ENCODE results near the gene HS3ST4. TPM values are rescaled to one million over a fixed set of nuclear protein-coding genes. Genes with fewer than 3 reads are reported as not detected.

The HS3ST4 gene
- total RNA-seq, 4 donors from 2014 or later, result 0.15 to 4.6 (median 0.37) TPM

DNA sequence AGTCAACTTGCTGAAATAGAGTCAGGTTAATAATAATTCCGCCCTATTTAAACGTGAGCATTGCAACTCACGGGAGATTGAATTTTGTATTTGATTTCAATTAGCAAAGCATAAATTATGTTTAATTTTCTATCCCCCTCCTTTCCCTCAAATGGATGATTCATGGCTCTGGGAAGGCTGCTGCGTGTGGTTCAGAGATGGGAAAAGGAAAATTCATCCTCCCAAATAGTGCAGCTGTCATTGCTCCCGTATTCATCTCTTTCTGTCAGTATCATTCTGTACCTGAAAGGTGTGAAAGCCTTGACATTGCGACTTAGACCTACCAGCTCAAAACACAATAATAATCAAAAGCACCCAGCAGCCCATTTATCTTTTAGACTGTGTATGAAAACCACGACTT lies 447.3 kb downstream of the HS3ST4 start:
- Histone ChIP-seq H3K4me3 (no peak overlapping the region), H3K4me1 (no peaks in the 10 kb centered on the region), H3K27ac (no peak overlapping the region), H3K36me3 (no peaks in the 10 kb centered on the region), H3K27me3 (no peaks in the 10 kb centered on the region), H3K9me3 (no peaks in the 10 kb centered on the region)
- TF ChIP-seq, protein P1, sequence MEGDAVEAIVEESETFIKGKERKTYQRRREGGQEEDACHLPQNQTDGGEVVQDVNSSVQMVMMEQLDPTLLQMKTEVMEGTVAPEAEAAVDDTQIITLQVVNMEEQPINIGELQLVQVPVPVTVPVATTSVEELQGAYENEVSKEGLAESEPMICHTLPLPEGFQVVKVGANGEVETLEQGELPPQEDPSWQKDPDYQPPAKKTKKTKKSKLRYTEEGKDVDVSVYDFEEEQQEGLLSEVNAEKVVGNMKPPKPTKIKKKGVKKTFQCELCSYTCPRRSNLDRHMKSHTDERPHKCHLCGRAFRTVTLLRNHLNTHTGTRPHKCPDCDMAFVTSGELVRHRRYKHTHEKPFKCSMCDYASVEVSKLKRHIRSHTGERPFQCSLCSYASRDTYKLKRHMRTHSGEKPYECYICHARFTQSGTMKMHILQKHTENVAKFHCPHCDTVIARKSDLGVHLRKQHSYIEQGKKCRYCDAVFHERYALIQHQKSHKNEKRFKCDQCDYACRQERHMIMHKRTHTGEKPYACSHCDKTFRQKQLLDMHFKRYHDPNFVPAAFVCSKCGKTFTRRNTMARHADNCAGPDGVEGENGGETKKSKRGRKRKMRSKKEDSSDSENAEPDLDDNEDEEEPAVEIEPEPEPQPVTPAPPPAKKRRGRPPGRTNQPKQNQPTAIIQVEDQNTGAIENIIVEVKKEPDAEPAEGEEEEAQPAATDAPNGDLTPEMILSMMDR (IDR thresholded peaks at IDR 0.05), result no peak
- no peak for TF ChIP-seq POLR2A (IDR thresholded peaks at IDR 0.05)
- DNase-seq, result no peak
- intact Hi-C loops (cut with DNase I), result no loop called here
- WGBS, 2 donors, result 64 to 70% methylated on average over 7 of the region's 7 CpGs

- DNase-seq, result no peak
- no peaks in the 10 kb centered on the region for H3K4me1 ChIP-seq
- no peak overlapping the region for H3K27ac ChIP-seq
- H3K9me3 ChIP-seq, result no peaks in the 10 kb centered on the region
- intact Hi-C loops (cut with DNase I), result no loop called here
- H3K4me3 ChIP-seq, result no peak overlapping the region
- H3K27me3 ChIP-seq, result no peaks in the 10 kb centered on the region
- 74 to 85% methylated on average over 1 of the region's 1 CpG for WGBS, 2 donors
- no peak for TF ChIP-seq POLR2A (IDR thresholded peaks at IDR 0.05)
- TF ChIP-seq, protein P1 (IDR thresholded peaks at IDR 0.05), result no peak
- no peaks in the 10 kb centered on the region for H3K36me3 ChIP-seq
These were observed 448.1 kb downstream of the HS3ST4 start for GRCh38 chr16:26139884-26140283.

- Histone ChIP-seq H3K36me3 (no peaks in the 10 kb centered on the region), H3K9me3 (peaks cover 0 to 4% (median 0%) of the 10 kb centered on the region in 3 donors), H3K27ac (no peak overlapping the region), H3K4me3 (no peak overlapping the region), H3K27me3 (no peaks in the 10 kb centered on the region), H3K4me1 (no peaks in the 10 kb centered on the region)
- WGBS, 2 donors, result 71 to 73% methylated on average over 5 of the region's 5 CpGs
- intact Hi-C loops (cut with DNase I), result no loop called here
- TF ChIP-seq POLR2A (IDR thresholded peaks at IDR 0.05), result no peak
- TF ChIP-seq, protein P1 (IDR thresholded peaks at IDR 0.05), result no peak
- DNase-seq, result no peak
These were observed 457.8 kb downstream of the HS3ST4 start for GRCh38 chr16:26149364-26150190.

DNA sequence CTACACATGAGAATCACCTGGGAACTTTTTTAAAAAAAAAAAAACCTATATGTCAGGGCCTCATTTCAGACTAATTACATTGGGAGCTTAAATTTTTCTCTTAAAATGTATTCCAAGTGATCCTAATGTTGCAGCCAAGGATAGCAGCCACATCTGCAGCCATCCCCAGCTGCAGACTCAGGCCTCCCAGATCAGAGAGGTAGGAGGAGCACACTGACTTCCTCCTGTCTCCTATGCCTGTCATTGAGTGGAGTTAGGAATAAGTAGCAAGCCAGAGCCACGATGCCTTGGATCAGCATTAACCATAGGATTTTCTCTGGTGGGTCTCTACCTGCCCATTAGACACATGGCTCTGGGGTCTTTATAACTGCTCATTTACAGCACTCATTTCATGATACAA lies 463.5 kb downstream of the HS3ST4 start:
- Histone ChIP-seq H3K4me3 (no peak overlapping the region), H3K4me1 (no peaks in the 10 kb centered on the region), H3K9me3 (no peaks in the 10 kb centered on the region), H3K36me3 (no peaks in the 10 kb centered on the region), H3K27ac (no peak overlapping the region), H3K27me3 (no peaks in the 10 kb centered on the region)
- WGBS, 2 donors, result 0 to 15% methylated on average over 1 of the region's 1 CpG
- no peak for DNase-seq
- no peak for TF ChIP-seq POLR2A (IDR thresholded peaks at IDR 0.05)
- TF ChIP-seq, protein P1 (IDR thresholded peaks at IDR 0.05), result no peak
- intact Hi-C loops (cut with DNase I), result no loop called here

- intact Hi-C loops (cut with DNase I), result no loop called here
These were observed 465.6 kb downstream of the HS3ST4 start for GRCh38 chr16:26157319-26157718.

More at GRCh38 chr16:26157319-26157718, 465.6 kb downstream of the HS3ST4 start:
- no peaks in the 10 kb centered on the region for H3K36me3 ChIP-seq
- H3K27me3 ChIP-seq, result no peaks in the 10 kb centered on the region
- H3K4me3 ChIP-seq, result no peak overlapping the region
- TF ChIP-seq, protein P1 (IDR thresholded peaks at IDR 0.05), result no peak
- TF ChIP-seq POLR2A (IDR thresholded peaks at IDR 0.05), result no peak
- no peaks in the 10 kb centered on the region for H3K9me3 ChIP-seq
- H3K4me1 ChIP-seq, result no peaks in the 10 kb centered on the region
- H3K27ac ChIP-seq, result no peak overlapping the region
- DNase-seq, result no peak
- 76 to 87% methylated on average over 3 of the region's 3 CpGs for WGBS, 2 donors

All from esophagus squamous epithelium (tissue), 5 donors.